ENCODE results near the gene CDC14B. TPM values are rescaled to one million over a fixed set of nuclear protein-coding genes. Genes with fewer than 3 reads are reported as not detected.
"Not testable (repeated sequence)": the region's sequence is repeated elsewhere in the genome, so short reads cannot be mapped to it uniquely, and the experiment has no call there.

The CDC14B gene
- total and polyA plus RNA-seq, 4 donors, result 8.8 to 33.3 (median 11.3) TPM

GRCh38 chr9:96638606-96639364 is 19.1 kb upstream of the CDC14B start:
- Histone ChIP-seq H3K36me3 (ENCODE audit: control insufficient read depth in 4 of 4, insufficient read depth in 3 of 4, low read depth in 1 of 4, low read length in 3 of 4) (no peaks in the 10 kb centered on the region), H3K27ac (ENCODE audit: low read depth in 1 of 2, low read length in 2 of 2) (no peak overlapping the region), H3K9me3 (ENCODE audit: control insufficient read depth in 4 of 4, low read length in 3 of 4) (no peaks in the 10 kb centered on the region), H3K27me3 (ENCODE audit: control insufficient read depth in 4 of 4, insufficient read depth in 4 of 4, low read length in 3 of 4) (no peaks in the 10 kb centered on the region), H3K4me1 (ENCODE audit: control insufficient read depth in 4 of 4, insufficient read depth in 4 of 4, low read length in 3 of 4) (no peaks in the 10 kb centered on the region), H3K4me3 (ENCODE audit: low read depth in 1 of 3, low read length in 3 of 3) (no peak overlapping the region), H3K9ac (ENCODE audit: low read depth in 1 of 2, low read length in 2 of 2) (no peak overlapping the region)
- TF ChIP-seq RXRA (IDR thresholded peaks at IDR 0.05) (no peak), CTCF (IDR thresholded peaks at IDR 0.05; ENCODE audit: low read depth, low read length, missing input control) (no peak), HNF4G (IDR thresholded peaks at IDR 0.05) (no peak), ZBTB33 (IDR thresholded peaks at IDR 0.05) (no peak), FOXA2 (IDR thresholded peaks at IDR 0.05) (no peak), HNF4A (conservative IDR thresholded peaks at IDR 0.05) (no peak), EGR1 (IDR thresholded peaks at IDR 0.05; ENCODE audit: low read depth in 2 of 2) (no peak), FOXA1 (IDR thresholded peaks at IDR 0.05) (no peak), GABPA (IDR thresholded peaks at IDR 0.05 in 1 of 2, conservative IDR thresholded peaks at IDR 0.05 in 1 of 2) (no peak)
- DNase-seq (ENCODE audit: low spot score), result no peak
- 91% methylated on average over 19 of the region's 19 CpGs for WGBS

GRCh38 chr9:96636368-96636767 is 16.7 kb upstream of the CDC14B start:
- Histone ChIP-seq H3K4me3 (ENCODE audit: low read depth in 1 of 3, low read length in 3 of 3) (no peak overlapping the region), H3K27me3 (ENCODE audit: control insufficient read depth in 4 of 4, insufficient read depth in 4 of 4, low read length in 3 of 4) (no peaks in the 10 kb centered on the region), H3K9ac (ENCODE audit: low read depth in 1 of 2, low read length in 2 of 2) (no peak overlapping the region), H3K9me3 (ENCODE audit: control insufficient read depth in 4 of 4, low read length in 3 of 4) (no peaks in the 10 kb centered on the region), H3K27ac (ENCODE audit: low read depth in 1 of 2, low read length in 2 of 2) (no peak overlapping the region), H3K4me1 (ENCODE audit: control insufficient read depth in 4 of 4, insufficient read depth in 4 of 4, low read length in 3 of 4) (no peaks in the 10 kb centered on the region), H3K36me3 (ENCODE audit: control insufficient read depth in 4 of 4, insufficient read depth in 3 of 4, low read depth in 1 of 4, low read length in 3 of 4) (no peaks in the 10 kb centered on the region)
- DNase-seq (ENCODE audit: low spot score), result no peak
- no peak for TF ChIP-seq YY1 (IDR thresholded peaks at IDR 0.05)
- no peak for TF ChIP-seq FOXA2 (IDR thresholded peaks at IDR 0.05)
- no peak for TF ChIP-seq HNF4A (conservative IDR thresholded peaks at IDR 0.05)
- no peak for TF ChIP-seq ATF3 (IDR thresholded peaks at IDR 0.05)
- no peak for TF ChIP-seq REST (IDR thresholded peaks at IDR 0.05)
- no peak for TF ChIP-seq RAD21 (IDR thresholded peaks at IDR 0.05)
- no peak for TF ChIP-seq HNF4G (IDR thresholded peaks at IDR 0.05)
- TF ChIP-seq NR2F2 (IDR thresholded peaks at IDR 0.05), result no peak
- no peak for TF ChIP-seq EGR1 (IDR thresholded peaks at IDR 0.05; ENCODE audit: low read depth in 2 of 2)
- TF ChIP-seq MAX (IDR thresholded peaks at IDR 0.05), result no peak
- no peak for TF ChIP-seq ZBTB33 (IDR thresholded peaks at IDR 0.05)
- TF ChIP-seq FOXA1 (IDR thresholded peaks at IDR 0.05), result no peak
- TF ChIP-seq SP1 (IDR thresholded peaks at IDR 0.05), result no peak
- no peak for TF ChIP-seq JUND (IDR thresholded peaks at IDR 0.05)
- no peak for TF ChIP-seq TAF1 (conservative IDR thresholded peaks at IDR 0.05)
- TF ChIP-seq GABPA (IDR thresholded peaks at IDR 0.05 in 1 of 2, conservative IDR thresholded peaks at IDR 0.05 in 1 of 2), result no peak
- 82% methylated on average over 1 of the region's 1 CpG for WGBS

- WGBS, result 95% methylated on average over 8 of the region's 8 CpGs
- not testable (repeated sequence) for DNase-seq (ENCODE audit: low spot score); H3K36me3 ChIP-seq (ENCODE audit: control insufficient read depth in 4 of 4, insufficient read depth in 3 of 4, low read depth in 1 of 4, low read length in 3 of 4)
Measured at GRCh38 chr9:96633579-96633978, 13.9 kb upstream of the CDC14B start.

More at GRCh38 chr9:96633579-96633978, 13.9 kb upstream of the CDC14B start:
- not testable (repeated sequence) for H3K27ac ChIP-seq (ENCODE audit: low read depth in 1 of 2, low read length in 2 of 2); H3K27me3 ChIP-seq (ENCODE audit: control insufficient read depth in 4 of 4, insufficient read depth in 4 of 4, low read length in 3 of 4); H3K4me3 ChIP-seq (ENCODE audit: low read depth in 1 of 3, low read length in 3 of 3); H3K9ac ChIP-seq (ENCODE audit: low read depth in 1 of 2, low read length in 2 of 2); H3K9me3 ChIP-seq (ENCODE audit: control insufficient read depth in 4 of 4, low read length in 3 of 4); H3K4me1 ChIP-seq (ENCODE audit: control insufficient read depth in 4 of 4, insufficient read depth in 4 of 4, low read length in 3 of 4)

Data from liver (tissue), 9 donors.